MM.1S (cell line): ENCODE results near the gene ATP5F1E.

Experiments used
- EZH2phosphoT487 ChIP-seq: fragments of 300-600 bp; sonication (generic); IDR thresholded peaks from 2 replicates; pipeline ENCODE4 v1.6.1; 2018; ENCODE audit warnings: antibody characterized with exemption, low read length
- TF ChIP-seq, protein P1 (sequence below): fragments of 300-600 bp; sonication (generic); IDR thresholded peaks from 2 replicates; pipeline ENCODE4 v1.5.1; 2016; ENCODE audit warnings: antibody characterized with exemption, low read length, mixed read lengths

- TF ChIP-seq, protein P1, sequence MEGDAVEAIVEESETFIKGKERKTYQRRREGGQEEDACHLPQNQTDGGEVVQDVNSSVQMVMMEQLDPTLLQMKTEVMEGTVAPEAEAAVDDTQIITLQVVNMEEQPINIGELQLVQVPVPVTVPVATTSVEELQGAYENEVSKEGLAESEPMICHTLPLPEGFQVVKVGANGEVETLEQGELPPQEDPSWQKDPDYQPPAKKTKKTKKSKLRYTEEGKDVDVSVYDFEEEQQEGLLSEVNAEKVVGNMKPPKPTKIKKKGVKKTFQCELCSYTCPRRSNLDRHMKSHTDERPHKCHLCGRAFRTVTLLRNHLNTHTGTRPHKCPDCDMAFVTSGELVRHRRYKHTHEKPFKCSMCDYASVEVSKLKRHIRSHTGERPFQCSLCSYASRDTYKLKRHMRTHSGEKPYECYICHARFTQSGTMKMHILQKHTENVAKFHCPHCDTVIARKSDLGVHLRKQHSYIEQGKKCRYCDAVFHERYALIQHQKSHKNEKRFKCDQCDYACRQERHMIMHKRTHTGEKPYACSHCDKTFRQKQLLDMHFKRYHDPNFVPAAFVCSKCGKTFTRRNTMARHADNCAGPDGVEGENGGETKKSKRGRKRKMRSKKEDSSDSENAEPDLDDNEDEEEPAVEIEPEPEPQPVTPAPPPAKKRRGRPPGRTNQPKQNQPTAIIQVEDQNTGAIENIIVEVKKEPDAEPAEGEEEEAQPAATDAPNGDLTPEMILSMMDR: no peak
- no peak for TF ChIP-seq EZH2phosphoT487
These were observed 20.9 kb downstream of the ATP5F1E start for GRCh38 chr20:59010995-59011873.
